SU-DHL-6 (cell line): ENCODE results near the gene GNAQ.
"Not testable (repeated sequence)": the region's sequence is repeated elsewhere in the genome, so short reads cannot be mapped to it uniquely, and the experiment has no call there.

Experiments
- H2AFZ ChIP-seq: fragments of 200-600 bp; sonication (generic); 2 replicates; pipeline ENCODE4 v1.6.1; 2014; ENCODE audit warnings: low read depth, mild to moderate bottlenecking, moderate library complexity, mixed read lengths, antibody characterized with exemption, low read length; ENCODE audit not compliant: severe bottlenecking
- H3F3A ChIP-seq: fragments of 200-600 bp; shearing (Covaris generic); 2 replicates; pipeline ENCODE4 v1.6.0; 2016; ENCODE audit warnings: antibody characterized with exemption, mild to moderate bottlenecking; ENCODE audit not compliant: insufficient read depth
- H3K27ac ChIP-seq: fragments of 200-600 bp; sonication (generic); 2 replicates; pipeline ENCODE4 v1.5.1; 2016; ENCODE audit warnings: low read depth, mild to moderate bottlenecking, low read length, moderate library complexity, mixed read lengths
- H3K27me3 ChIP-seq: fragments of 200-600 bp; sonication (generic), shearing (Covaris generic); 2 replicates; pipeline ENCODE4 v1.6.0; 2014; ENCODE audit warnings: mild to moderate bottlenecking, low read length
- H3K36me3 ChIP-seq: fragments of 200-600 bp; sonication (generic); 2 replicates; pipeline ENCODE4 v1.6.1; 2014; ENCODE audit warnings: mild to moderate bottlenecking, low read length, mixed read lengths
- H3K4me2 ChIP-seq: fragments of 300-600, 200-600 bp; shearing (Covaris generic), sonication (generic); 2 replicates; pipeline ENCODE4 v1.6.0; 2014; ENCODE audit warnings: low read length, low read depth, mild to moderate bottlenecking; ENCODE audit not compliant: poor library complexity, severe bottlenecking
- H3K4me3 ChIP-seq: fragments of 200-600 bp; sonication (generic); 2 replicates; pipeline ENCODE4 v1.5.1; 2014; ENCODE audit warnings: antibody characterized with exemption, low read length, mild to moderate bottlenecking, mixed read lengths; ENCODE audit not compliant: insufficient read depth, poor library complexity, severe bottlenecking
- H3K79me2 ChIP-seq: fragments of 200-600 bp; sonication (generic); 2 replicates; pipeline ENCODE4 v1.6.1; 2014; ENCODE audit warnings: mild to moderate bottlenecking, low read length, moderate library complexity; ENCODE audit not compliant: insufficient read depth
- H3K9ac ChIP-seq: fragments of 200-600 bp; sonication (generic); 2 replicates; pipeline ENCODE4 v1.7.0; 2014; ENCODE audit warnings: mild to moderate bottlenecking, low read length
- H3K9me2 ChIP-seq: fragments of 200-600 bp; sonication (generic); replicated peaks from 2 replicates; pipeline ENCODE4 v1.6.1; 2014; ENCODE audit warnings: low read length; ENCODE audit not compliant: insufficient read depth
- H3K9me3 ChIP-seq: fragments of 200-600 bp; sonication (generic); 2 replicates; pipeline ENCODE4 v1.6.1; 2014; ENCODE audit warnings: low read length, mixed read lengths; ENCODE audit not compliant: insufficient read depth
- H4K20me1 ChIP-seq: fragments of 200-600 bp; sonication (generic); 2 replicates; pipeline ENCODE4 v1.6.1; 2014; ENCODE audit warnings: low read depth, mild to moderate bottlenecking, antibody characterized with exemption, low read length, moderate library complexity, mixed read lengths
- CTCF ChIP-seq: fragments of 200-600 bp; sonication (generic); IDR thresholded peaks from one replicate; pipeline ENCODE4 v1.5.1; 2017; ENCODE audit warnings: antibody characterized with exemption, mild to moderate bottlenecking, low read length, moderate library complexity; ENCODE audit not compliant: insufficient read depth, poor library complexity, severe bottlenecking
- EZH2phosphoT487 ChIP-seq: fragments of 200-600 bp; sonication (generic), shearing (Covaris generic); conservative IDR thresholded peaks from 2 replicates; pipeline ENCODE4 v1.6.1; 2018; ENCODE audit warnings: mild to moderate bottlenecking, antibody characterized with exemption, low read length, moderate library complexity, mixed read lengths

GNAQ gene

GRCh38 chr9:78072586-78073199 lies 41.1 kb upstream of the GNAQ start:
- no peak overlapping the region for H3K9ac ChIP-seq
- no peaks in the 10 kb centered on the region for H3K79me2 ChIP-seq
- no peak overlapping the region for H3K4me2 ChIP-seq
- no peak overlapping the region for H3K27ac ChIP-seq
- H3K9me2 ChIP-seq = no peaks in the 10 kb centered on the region
- no peak overlapping the region for H3K4me3 ChIP-seq
- no peaks in the 10 kb centered on the region for H3K9me3 ChIP-seq
- TF ChIP-seq EZH2phosphoT487 (no peak), CTCF (no peak)
- no peaks in the 10 kb centered on the region for H4K20me1 ChIP-seq
- H2AFZ ChIP-seq = no peak overlapping the region
- no peaks in the 10 kb centered on the region for H3K36me3 ChIP-seq
- no peaks in the 10 kb centered on the region for H3F3A ChIP-seq
- no peaks in the 10 kb centered on the region for H3K27me3 ChIP-seq

- Histone ChIP-seq H3K36me3 (no peaks in the 10 kb centered on the region), H3K27me3 (no peaks in the 10 kb centered on the region), H3K4me3 (no peak overlapping the region), H2AFZ (no peak overlapping the region), H3K9ac (no peak overlapping the region), H3K79me2 (no peaks in the 10 kb centered on the region), H3K9me2 (no peaks in the 10 kb centered on the region), H3K27ac (no peak overlapping the region), H3K4me2 (no peak overlapping the region), H3K9me3 (no peaks in the 10 kb centered on the region), H4K20me1 (no peaks in the 10 kb centered on the region), H3F3A (no peaks in the 10 kb centered on the region)
- TF ChIP-seq EZH2phosphoT487 (no peak), CTCF (no peak)
These were observed 38.9 kb upstream of the GNAQ start for GRCh38 chr9:78070521-78070920.

- Histone ChIP-seq H3K4me2 (no peak overlapping the region), H3K9me2 (no peaks in the 10 kb centered on the region), H3K27me3 (no peaks in the 10 kb centered on the region), H3K9me3 (no peaks in the 10 kb centered on the region), H3K4me3 (no peak overlapping the region), H3K27ac (no peak overlapping the region), H3K36me3 (no peaks in the 10 kb centered on the region), H3K79me2 (no peaks in the 10 kb centered on the region), H3K9ac (no peak overlapping the region), H3F3A (no peaks in the 10 kb centered on the region), H4K20me1 (no peaks in the 10 kb centered on the region), H2AFZ (no peak overlapping the region)
- no peak for TF ChIP-seq CTCF
- TF ChIP-seq EZH2phosphoT487 = no peak
These were observed 32.5 kb upstream of the GNAQ start for GRCh38 chr9:78064075-78064474.

- Histone ChIP-seq H3K27me3 (no peaks in the 10 kb centered on the region), H2AFZ (no peak overlapping the region), H3K36me3 (no peaks in the 10 kb centered on the region), H3K4me2 (no peak overlapping the region), H3K4me3 (no peak overlapping the region), H3K79me2 (no peaks in the 10 kb centered on the region), H3F3A (no peaks in the 10 kb centered on the region), H3K27ac (no peak overlapping the region), H3K9ac (no peak overlapping the region), H4K20me1 (no peaks in the 10 kb centered on the region), H3K9me2 (no peaks in the 10 kb centered on the region), H3K9me3 (no peaks in the 10 kb centered on the region)
- TF ChIP-seq CTCF = no peak
- TF ChIP-seq EZH2phosphoT487 = no peak
These were observed 31.1 kb upstream of the GNAQ start for GRCh38 chr9:78062710-78063109.

- H4K20me1 ChIP-seq, H3F3A ChIP-seq, H3K4me3 ChIP-seq, H3K36me3 ChIP-seq, H3K9me3 ChIP-seq, H3K4me2 ChIP-seq, H3K9me2 ChIP-seq, H3K79me2 ChIP-seq, H3K27me3 ChIP-seq, H3K9ac ChIP-seq, H2AFZ ChIP-seq, H3K27ac ChIP-seq: not testable (repeated sequence)
These were observed 22.6 kb upstream of the GNAQ start for GRCh38 chr9:78054218-78054617.
